ENCODE data around the gene DEDD2. TPM values are rescaled to one million over a fixed set of nuclear protein-coding genes. Genes with fewer than 3 reads are reported as not detected.

Gene DEDD2
- total and polyA plus RNA-seq, 5 experiments from 2014 or later: 56.5 to 149 (median 117) TPM

DNA sequence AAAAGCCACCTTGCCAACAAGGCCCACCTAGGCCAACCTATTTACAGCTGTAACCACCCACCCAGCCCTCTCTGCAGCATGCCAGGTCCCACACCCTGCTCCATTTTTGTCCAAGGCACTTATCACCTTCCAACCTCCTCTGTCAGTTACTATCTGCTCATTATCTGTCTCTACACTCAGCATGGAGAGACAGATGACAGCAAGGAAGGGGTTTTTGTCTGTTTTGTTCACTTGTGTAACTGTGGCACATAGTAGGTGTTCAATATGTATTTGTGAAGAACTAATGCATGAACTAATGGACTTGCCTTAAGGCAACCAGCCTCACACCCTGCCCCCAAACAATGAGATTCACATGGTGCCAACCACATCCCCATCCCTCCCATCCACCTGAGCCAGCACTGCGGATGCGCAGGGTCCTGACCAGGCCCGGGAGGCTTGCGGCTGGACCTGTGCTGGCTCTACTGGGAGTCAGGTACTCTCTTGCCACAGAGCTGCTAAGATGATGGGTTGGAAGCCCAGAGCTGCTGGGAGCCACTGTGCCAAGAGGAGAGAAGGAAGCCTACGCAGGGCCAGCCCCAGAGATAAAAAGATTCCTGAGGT is 17.3 kb downstream of the DEDD2 start:
- Mint-ChIP-seq H3K4me1 (peaks cover 58 to 96% (median 86%) of the 10 kb centered on the region in 4 donors), H3K4me3 (peak overlapping the region; percentile 73 to 89 (median 86)), H3K36me3 (peaks cover 0 to 59% (median 6%) of the 10 kb centered on the region in 3 donors), H3K27ac (peak overlapping the region; percentile 88 to 97 (median 92)), H3K27me3 (no peaks in the 10 kb centered on the region), H3K9me3 (no peaks in the 10 kb centered on the region)
- ATAC-seq (no peak), DNase-seq (no peak)
- POLR2A ChIA-PET: interaction anchor here (1.0 to 6.1 kb wide), 18 partner anchors 14 to 126 kb away, joined by 3 to 62 read pairs (median 6); partner anchors contain the start of genes CIC, DEDD2, GSK3A and POU2F2

DNA sequence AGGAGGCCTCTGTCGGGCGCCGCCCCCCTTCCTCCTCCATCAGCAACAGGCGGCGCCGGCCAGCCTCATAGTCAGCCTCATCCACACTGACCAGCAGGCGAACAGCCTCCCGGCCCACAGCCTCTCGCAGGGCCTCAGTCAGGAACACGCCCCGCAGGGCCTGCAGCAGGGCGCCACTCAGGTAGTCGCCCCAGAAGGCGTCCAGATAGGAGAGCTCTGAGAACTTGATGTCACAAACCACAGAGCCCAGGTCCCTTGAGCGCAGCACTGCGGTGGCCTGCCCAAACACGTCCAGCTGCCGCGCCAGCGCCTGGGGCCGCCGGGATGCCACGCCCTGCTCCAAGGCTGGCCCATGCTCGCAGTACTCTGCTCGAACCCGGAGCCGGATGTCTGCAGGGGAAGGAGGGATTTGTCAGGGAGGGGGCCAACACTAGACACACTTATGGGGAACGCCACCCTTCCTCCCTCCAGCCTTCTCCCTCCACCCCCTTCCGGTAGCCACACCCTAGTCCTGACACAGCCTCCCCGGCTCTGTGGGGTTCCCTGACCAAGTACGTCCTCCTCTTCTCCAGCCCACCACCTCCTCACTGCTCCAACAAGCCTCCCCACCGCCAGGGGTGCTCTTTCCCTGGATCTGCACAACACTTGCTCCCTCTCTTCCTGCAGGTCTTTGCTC is 17.9 kb downstream of the DEDD2 start:
- DNase-seq (peak in 8 of 10 donors; percentile 23 to 77 (median 47)), ATAC-seq (peak; percentile 50 to 53)
- H3K4me3 Mint-ChIP-seq: peak overlapping the region; percentile 73 to 89 (median 86)
- POLR2A ChIA-PET: interaction anchor here (0.6 to 6.1 kb wide), 22 partner anchors 11 to 322 kb away, joined by 3 to 62 read pairs (median 5); partner anchors contain the start of genes CIC, DEDD2, GSK3A and POU2F2
- peaks cover 0 to 52% (median 6%) of the 10 kb centered on the region in 3 donors for H3K36me3 Mint-ChIP-seq
- no peaks in the 10 kb centered on the region for H3K9me3 Mint-ChIP-seq
- peaks cover 58 to 90% (median 83%) of the 10 kb centered on the region in 4 donors for H3K4me1 Mint-ChIP-seq
- H3K27ac Mint-ChIP-seq: peak overlapping the region; percentile 88 to 97 (median 92)
- H3K27me3 Mint-ChIP-seq: no peaks in the 10 kb centered on the region

DNA sequence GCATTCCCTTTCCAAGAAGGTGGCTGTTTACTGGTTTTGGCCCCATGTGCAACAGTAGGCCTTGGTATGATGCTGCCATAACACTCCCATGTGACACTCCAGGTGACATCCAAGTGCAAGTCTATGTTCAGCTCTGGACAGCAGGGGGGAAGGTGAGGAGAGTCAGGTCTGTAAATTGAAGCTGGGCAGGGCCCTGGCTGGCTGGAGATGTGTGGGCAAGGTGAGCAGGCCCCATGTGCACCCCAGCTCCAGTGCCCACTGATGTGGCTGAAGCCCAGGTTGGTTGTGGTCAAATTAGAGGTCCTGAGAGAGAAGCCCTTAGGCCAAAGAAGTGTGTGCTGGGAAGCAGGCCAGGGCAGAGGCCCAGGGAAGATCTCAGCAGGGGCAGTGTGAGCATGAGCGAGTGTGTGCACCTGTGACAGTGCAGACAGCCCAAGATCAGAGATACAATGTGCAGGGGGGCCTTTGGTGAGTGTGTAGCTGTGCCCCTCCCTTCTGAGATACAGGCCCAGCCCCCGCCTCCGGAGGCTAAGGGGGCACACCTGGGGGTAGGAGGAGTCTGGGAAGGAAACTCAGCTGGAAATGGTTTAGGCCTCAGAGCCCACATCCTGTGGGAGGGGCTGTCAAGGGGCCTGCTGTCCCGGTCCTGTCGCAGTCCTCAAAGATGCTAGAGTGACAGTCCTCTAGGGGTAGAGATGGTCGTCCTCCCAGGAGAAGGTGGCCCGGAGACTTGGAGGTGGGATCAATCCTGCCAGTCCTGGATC is 18.6 kb downstream of the DEDD2 start:
- POLR2A ChIA-PET: interaction anchor here (0.6 to 6.1 kb wide), 24 partner anchors 10 to 321 kb away, joined by 3 to 62 read pairs (median 6); partner anchors contain the start of genes CIC, DEDD2, GSK3A and POU2F2
- peak; percentile 62 to 91 (median 82) for DNase-seq
- Mint-ChIP-seq H3K27ac (peak overlapping the region; percentile 83 to 97 (median 92)), H3K9me3 (no peaks in the 10 kb centered on the region), H3K4me1 (peaks cover 59 to 87% (median 83%) of the 10 kb centered on the region in 4 donors), H3K4me3 (peak overlapping the region; percentile 73 to 89 (median 86)), H3K27me3 (no peaks in the 10 kb centered on the region), H3K36me3 (peaks cover 0 to 45% (median 7%) of the 10 kb centered on the region in 3 donors)
- ATAC-seq: peak; percentile 75 to 88

DNA sequence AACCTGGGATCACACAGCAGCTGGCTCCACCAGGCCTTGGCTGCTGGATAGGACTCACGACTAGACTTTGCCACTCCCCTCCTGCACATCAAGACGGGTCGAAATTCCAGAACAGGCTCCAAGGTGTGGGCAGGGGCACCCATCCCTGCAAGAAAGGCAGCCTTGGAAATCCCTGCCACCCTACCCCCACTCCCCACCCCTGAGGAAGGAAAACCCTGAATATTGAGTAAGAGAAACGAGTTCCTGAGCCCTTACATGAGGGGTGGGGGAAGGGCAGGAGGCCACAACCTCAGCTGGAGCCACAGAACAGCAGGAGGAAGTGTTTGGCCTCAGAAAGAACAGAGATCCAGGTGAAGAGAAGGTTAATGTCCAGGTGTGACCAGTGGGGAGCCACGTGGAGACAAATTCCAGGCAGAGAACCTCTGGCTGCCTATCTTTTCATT is 20.1 kb downstream of the DEDD2 start:
- POLR2A ChIA-PET: interaction anchor here (0.7 to 6.1 kb wide), 8 partner anchors 8 to 73 kb away, joined by 3 to 62 read pairs (median 5); partner anchors contain the start of genes DEDD2, POU2F2 and ZNF526
- H3K27ac Mint-ChIP-seq: peak overlapping the region in 5 of 10 donors; percentile 43 to 72 (median 69)
- H3K4me3 Mint-ChIP-seq: peak overlapping the region in 9 of 10 donors; percentile 36 to 73 (median 59)
- ATAC-seq (no peak), DNase-seq (no peak)
- no peaks in the 10 kb centered on the region for H3K27me3 Mint-ChIP-seq
- H3K36me3 Mint-ChIP-seq: peaks cover 0 to 32% (median 14%) of the 10 kb centered on the region in 3 donors
- peaks cover 49 to 80% (median 75%) of the 10 kb centered on the region in 4 donors for H3K4me1 Mint-ChIP-seq
- H3K9me3 Mint-ChIP-seq: peaks cover 0 to 2% (median 0%) of the 10 kb centered on the region in 9 donors

DNA sequence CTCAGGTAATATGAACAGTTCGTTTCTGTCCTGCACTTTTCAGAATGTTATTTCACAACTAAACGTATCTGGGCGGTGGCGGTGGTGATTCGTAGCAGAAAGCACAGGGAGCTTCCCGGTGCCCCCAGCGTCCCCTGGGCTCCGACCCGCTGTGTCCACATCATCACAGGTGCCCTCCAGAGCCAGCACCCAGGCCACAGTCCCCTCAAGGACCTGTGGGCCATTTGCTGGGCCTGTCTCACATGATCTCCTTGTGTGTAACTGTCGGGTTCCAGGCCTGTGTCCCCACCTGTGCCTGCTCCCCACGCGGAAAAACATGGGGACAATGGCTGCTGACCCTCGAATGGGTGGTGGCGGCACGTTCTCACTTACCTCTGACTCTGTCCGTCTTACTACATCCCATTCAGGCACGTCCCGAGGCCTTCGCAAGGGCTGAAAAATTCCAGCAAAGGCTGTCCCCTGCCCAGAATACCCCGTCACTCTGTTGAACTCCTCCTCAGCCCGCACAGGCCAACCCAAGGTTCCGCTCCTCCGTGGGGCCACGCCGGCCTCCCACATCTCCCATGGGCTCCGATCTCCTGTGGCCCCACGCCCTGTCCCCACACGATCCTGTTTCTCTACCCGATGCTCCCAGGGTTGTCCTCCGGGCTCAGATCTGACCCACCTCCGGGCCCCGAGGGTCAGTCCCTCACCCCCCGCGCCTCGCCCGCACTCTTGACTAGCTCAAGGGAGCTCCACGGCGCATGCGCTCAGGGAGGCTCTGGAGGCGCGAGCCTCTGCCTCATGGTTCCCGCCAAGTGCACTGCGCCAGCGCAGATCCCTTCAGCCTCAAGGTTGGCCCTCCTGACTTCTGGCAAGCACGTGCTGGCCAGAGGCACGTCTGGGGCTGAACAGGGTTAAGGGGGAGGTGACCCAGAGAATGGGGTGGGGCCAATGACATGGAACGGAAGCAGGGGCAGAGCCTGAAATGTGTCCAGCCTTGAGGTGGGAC is 21.2 kb downstream of the DEDD2 start:
- H3K9me3 Mint-ChIP-seq: peaks cover 0 to 2% (median 0%) of the 10 kb centered on the region in 9 donors
- H3K36me3 Mint-ChIP-seq: peaks cover 0 to 26% (median 14%) of the 10 kb centered on the region in 3 donors
- H3K4me1 Mint-ChIP-seq: peaks cover 46 to 78% (median 75%) of the 10 kb centered on the region in 4 donors
- peak overlapping the region in 1 of 10 donors; percentile 31 for H3K27ac Mint-ChIP-seq
- ATAC-seq: no peak
- no peak for DNase-seq
- H3K4me3 Mint-ChIP-seq: peak overlapping the region in 1 of 10 donors; percentile 28
- POLR2A ChIA-PET: interaction anchor here (1.9 kb wide), 1 partner anchor 24 kb away, joined by 4 read pairs; the partner anchor contains the start of gene ZNF526
- no peaks in the 10 kb centered on the region for H3K27me3 Mint-ChIP-seq

DNA sequence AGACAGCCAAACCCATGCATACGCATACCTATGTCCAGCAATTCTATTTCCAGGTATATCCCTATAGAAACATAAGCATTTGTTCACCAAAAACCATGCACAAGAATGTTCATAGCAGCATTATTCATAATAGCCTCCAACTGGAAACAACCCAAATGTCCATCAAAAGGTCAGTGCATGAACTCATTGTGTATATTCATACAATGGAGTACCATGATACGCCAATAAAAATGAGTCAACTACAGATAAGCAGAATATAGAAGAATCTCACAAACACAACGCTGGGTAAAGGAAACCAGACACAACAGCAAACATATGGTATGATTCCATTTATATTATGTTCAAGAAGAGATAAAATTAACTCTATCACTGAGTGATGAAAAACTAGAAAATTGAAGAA is 23.8 kb downstream of the DEDD2 start:
- H3K9me3 Mint-ChIP-seq: peaks cover 0 to 2% (median 0%) of the 10 kb centered on the region in 9 donors
- peaks cover 33 to 69% (median 65%) of the 10 kb centered on the region in 4 donors for H3K4me1 Mint-ChIP-seq
- ATAC-seq (no peak), DNase-seq (no peak)
- H3K36me3 Mint-ChIP-seq: peaks cover 0 to 19% (median 9%) of the 10 kb centered on the region in 3 donors
- no peak overlapping the region for H3K27ac Mint-ChIP-seq
- peak overlapping the region in 3 of 10 donors; percentile 35 to 78 (median 44) for H3K4me3 Mint-ChIP-seq
- H3K27me3 Mint-ChIP-seq: no peaks in the 10 kb centered on the region
- POLR2A ChIA-PET: no interaction called here

DNA sequence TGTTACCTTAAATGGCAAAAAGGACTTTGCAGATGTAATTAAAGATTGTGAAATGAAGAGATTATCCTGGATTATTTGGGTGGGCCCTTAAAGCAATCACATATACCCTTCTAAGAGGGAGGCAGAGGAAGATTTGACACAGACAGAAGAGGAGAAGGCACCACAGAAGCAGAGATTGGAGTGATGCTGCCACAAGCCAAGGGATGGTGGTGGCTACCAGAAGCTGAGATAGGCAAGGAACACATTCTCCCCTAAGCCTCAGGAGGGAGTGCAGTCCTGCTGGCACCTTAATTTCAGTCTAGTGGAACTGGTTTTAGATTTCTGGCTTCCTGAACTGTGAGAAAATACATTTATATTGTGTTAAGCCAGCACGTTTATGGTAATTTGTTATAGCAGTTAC is 24.2 kb downstream of the DEDD2 start:
- H3K36me3 Mint-ChIP-seq: peaks cover 0 to 19% (median 8%) of the 10 kb centered on the region in 3 donors
- peaks cover 0 to 2% (median 0%) of the 10 kb centered on the region in 9 donors for H3K9me3 Mint-ChIP-seq
- ATAC-seq (no peak), DNase-seq (no peak)
- H3K4me1 Mint-ChIP-seq: peaks cover 30 to 68% (median 62%) of the 10 kb centered on the region in 4 donors
- POLR2A ChIA-PET: no interaction called here
- no peak overlapping the region for H3K27ac Mint-ChIP-seq
- H3K27me3 Mint-ChIP-seq: no peaks in the 10 kb centered on the region
- H3K4me3 Mint-ChIP-seq: no peak overlapping the region

DNA sequence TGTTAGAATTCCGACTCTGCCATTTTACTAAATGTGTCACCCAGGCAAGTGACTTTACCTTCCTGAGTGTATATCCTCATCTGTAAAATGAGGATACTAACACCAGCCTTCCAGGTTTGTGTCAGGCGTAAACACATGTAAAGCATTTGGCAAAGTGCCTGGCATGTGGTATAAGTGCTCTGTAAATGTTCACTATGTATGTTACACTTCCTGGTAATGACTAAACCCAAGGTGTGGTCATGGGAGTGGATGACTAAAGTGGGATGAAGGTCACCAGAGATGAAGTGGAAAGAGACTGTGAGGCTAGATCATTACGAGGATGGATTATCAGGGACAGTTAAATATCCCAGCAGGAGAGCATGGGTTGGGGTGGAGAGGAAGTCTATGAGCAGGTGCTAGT is 25.6 kb downstream of the DEDD2 start:
- Mint-ChIP-seq H3K4me3 (peak overlapping the region in 1 of 10 donors; percentile 20), H3K27ac (peak overlapping the region in 2 of 10 donors; percentile 4 to 21), H3K36me3 (peaks cover 0 to 8% (median 8%) of the 10 kb centered on the region in 3 donors), H3K9me3 (peaks cover 0 to 2% (median 0%) of the 10 kb centered on the region in 9 donors), H3K4me1 (peaks cover 26 to 58% (median 51%) of the 10 kb centered on the region in 4 donors), H3K27me3 (no peaks in the 10 kb centered on the region)
- no peak for ATAC-seq
- POLR2A ChIA-PET: no interaction called here
- DNase-seq: no peak

DNA sequence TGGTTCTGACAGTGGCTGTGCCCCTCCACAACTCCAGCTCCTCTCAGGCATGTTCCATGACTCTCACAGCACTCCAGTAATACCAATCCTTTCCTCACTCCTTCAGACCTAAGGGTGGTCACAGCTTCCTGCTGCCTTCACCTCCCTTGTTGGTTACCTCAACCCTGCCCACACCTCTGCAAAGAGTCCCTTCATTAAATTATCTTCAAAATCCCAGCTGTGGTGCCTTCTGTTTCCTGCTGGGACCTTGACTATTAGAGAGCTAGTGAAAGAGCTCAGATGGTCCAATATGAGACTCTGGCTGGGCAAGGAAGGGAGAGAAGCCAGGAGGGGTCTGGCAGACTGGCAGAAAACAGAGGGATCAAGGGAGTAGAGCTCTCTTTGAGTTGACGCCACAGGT is 26.1 kb downstream of the DEDD2 start:
- H3K36me3 Mint-ChIP-seq: peaks cover 0 to 8% (median 3%) of the 10 kb centered on the region in 3 donors
- DNase-seq: no peak
- ATAC-seq: peak in 1 of 2 donors; percentile 24
- POLR2A ChIA-PET: no interaction called here
- H3K4me1 Mint-ChIP-seq: peaks cover 21 to 53% (median 49%) of the 10 kb centered on the region in 4 donors
- H3K27ac Mint-ChIP-seq: peak overlapping the region in 2 of 10 donors; percentile 46 to 58
- peaks cover 0 to 2% (median 0%) of the 10 kb centered on the region in 9 donors for H3K9me3 Mint-ChIP-seq
- no peaks in the 10 kb centered on the region for H3K27me3 Mint-ChIP-seq
- H3K4me3 Mint-ChIP-seq: no peak overlapping the region

DNA sequence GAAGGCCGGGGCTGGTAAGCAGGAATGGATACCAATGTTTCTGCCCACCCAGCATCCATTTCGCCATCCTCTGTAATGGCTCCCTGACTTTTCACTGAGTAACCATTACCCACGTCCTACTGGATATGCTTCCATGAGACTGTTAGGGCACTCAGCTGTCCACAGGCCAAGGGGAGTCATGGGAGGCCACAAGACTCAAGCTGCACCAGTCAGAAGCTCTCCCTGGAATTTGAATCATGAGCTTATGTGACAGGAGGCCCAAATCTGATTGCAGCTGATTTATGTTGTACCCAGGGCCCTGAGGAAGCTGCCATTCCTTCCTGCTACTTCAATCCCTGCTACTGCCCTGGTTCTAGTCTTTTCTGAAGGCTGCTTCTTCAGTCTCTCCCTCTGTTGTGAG is 28.3 kb downstream of the DEDD2 start:
- ATAC-seq: no peak
- POLR2A ChIA-PET: interaction anchor here (0.6 to 1.6 kb wide), 4 partner anchors 8 to 55 kb away, joined by 3 to 6 read pairs (median 5); no protein-coding TSS in a partner anchor
- H3K9me3 Mint-ChIP-seq: peaks cover 0 to 2% (median 0%) of the 10 kb centered on the region in 9 donors
- H3K36me3 Mint-ChIP-seq: peaks cover 0 to 7% (median 0%) of the 10 kb centered on the region in 3 donors
- H3K27ac Mint-ChIP-seq: no peak overlapping the region
- no peak for DNase-seq
- peaks cover 29 to 63% (median 60%) of the 10 kb centered on the region in 4 donors for H3K4me1 Mint-ChIP-seq
- H3K27me3 Mint-ChIP-seq: no peaks in the 10 kb centered on the region
- H3K4me3 Mint-ChIP-seq: no peak overlapping the region

DNA sequence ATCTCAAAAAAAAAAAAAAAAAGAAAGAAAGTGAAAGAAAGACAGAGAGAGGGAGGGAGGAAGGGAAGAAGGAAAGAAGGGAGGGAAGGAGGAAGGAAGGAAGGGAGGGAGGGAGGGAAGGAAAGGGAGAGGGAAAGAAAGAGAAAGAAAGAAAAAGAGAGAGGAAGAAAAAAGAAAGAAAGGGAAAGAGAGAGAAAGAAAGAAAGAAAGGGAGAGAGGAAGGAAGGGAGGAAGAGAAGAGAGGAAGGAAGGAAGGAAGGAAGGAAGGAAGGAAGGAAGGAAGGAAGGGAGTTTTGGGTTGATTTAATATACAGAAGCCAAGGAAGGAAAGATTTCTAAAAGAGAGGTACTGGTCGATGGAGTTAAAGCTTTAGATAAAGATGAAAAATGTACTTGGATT is 28.8 kb downstream of the DEDD2 start:
- peaks cover 27 to 61% (median 59%) of the 10 kb centered on the region in 4 donors for H3K4me1 Mint-ChIP-seq
- H3K27ac Mint-ChIP-seq: peak overlapping the region in 1 of 10 donors; percentile 49
- peaks cover 0 to 2% (median 0%) of the 10 kb centered on the region in 9 donors for H3K9me3 Mint-ChIP-seq
- ATAC-seq (no peak), DNase-seq (no peak)
- H3K36me3 Mint-ChIP-seq: peaks cover 0 to 5% (median 0%) of the 10 kb centered on the region in 3 donors
- POLR2A ChIA-PET: interaction anchor here (0.6 to 1.6 kb wide), 5 partner anchors 9 to 55 kb away, joined by 3 to 6 read pairs (median 5); no protein-coding TSS in a partner anchor
- no peak overlapping the region for H3K4me3 Mint-ChIP-seq
- H3K27me3 Mint-ChIP-seq: no peaks in the 10 kb centered on the region
